Measurements from ENCODE around the gene SNTB2.

SNTB2 gene

GRCh38 chr16:69338557-69339288, 151.8 kb downstream of the SNTB2 start:
- in situ Hi-C loops (cut with MboI; ENCODE audit: low sequenced_read_pairs): no loop called here

GRCh38 chr16:69339289-69340094, 152.5 kb downstream of the SNTB2 start, which contains the start of the genes COG8 and NIP7:
Gene COG8 (minus strand): TSS chr16:69339564. CDS start chr16:69339552, 12 bp downstream.
Gene NIP7 (plus strand): TSS chr16:69339772. CDS start chr16:69339830, 58 bp downstream.
- in situ Hi-C loops (cut with MboI; ENCODE audit: low sequenced_read_pairs): no loop called here

DNA sequence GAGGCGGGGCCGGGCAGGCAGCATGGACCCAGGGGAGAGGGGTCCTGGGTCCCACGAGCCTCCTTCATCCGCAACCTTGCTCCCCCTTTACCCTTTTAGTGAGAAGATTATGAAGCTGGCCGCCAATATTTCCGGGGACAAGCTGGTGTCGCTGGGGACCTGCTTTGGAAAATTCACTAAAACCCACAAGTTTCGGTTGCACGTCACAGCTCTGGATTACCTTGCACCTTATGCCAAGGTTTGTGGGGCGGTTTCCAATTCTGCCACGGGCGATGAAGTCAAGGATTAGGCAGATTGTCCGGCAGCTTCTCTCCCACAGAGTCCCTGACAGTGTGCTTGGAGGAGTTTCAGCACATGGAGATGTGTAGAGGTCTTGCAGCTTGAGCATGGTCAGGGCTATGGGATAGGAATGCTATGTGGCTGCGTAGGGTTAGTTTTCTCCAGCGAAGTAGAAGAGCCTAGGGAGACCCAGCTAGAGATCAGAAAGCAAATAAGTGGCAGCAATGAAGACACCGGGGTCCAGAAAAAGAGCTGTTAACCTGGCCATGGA, 153.2 kb downstream of the SNTB2 start:
- in situ Hi-C loops (cut with MboI; ENCODE audit: low sequenced_read_pairs): no loop called here

DNA sequence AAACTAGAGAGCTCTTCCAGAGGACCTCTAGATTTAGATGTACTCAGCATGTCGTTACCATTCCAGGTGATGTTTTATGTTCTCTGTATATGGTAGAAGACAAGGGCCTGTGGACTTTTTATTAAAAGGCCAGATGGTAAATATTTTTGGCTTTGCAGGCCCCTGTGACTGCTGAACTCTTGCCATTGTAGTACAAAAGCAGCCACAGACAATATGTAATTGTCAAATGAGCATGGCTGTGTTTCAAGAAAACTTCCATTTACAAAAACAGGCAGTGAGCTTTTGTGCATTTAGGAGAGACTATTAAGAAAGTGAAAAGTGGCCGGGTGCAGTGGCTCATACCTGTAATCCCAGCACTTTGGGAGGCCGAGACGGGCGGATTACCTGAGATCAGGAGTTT, 157.2 kb downstream of the SNTB2 start:
- in situ Hi-C loops (cut with MboI; ENCODE audit: low sequenced_read_pairs): no loop called here

- in situ Hi-C loops (cut with MboI; ENCODE audit: low sequenced_read_pairs): no loop called here
Observed at GRCh38 chr16:69345923-69346322, 159.0 kb downstream of the SNTB2 start.

GRCh38 chr16:69346683-69347082, 159.7 kb downstream of the SNTB2 start:
- in situ Hi-C loops (cut with MboI; ENCODE audit: low sequenced_read_pairs): no loop called here

DNA sequence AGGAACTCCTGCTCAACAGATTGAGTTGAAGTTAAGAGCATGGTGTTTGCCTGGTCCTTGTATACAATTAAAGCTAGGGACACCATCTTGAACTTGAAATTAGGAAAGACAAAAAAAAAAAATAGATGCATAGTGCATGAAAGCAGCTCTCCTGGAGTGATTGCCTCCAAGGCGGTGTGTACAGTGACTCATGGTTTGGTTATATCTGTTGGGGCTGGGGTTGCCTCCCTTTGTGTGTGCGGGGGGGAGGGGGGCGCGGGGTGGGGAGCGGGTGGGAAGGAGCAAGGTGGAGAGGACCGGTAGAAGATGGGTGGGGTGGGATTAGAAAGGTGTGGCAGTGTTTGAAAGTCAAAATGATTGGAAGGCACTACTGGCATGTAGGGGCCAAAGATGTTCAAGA, 161.3 kb downstream of the SNTB2 start:
- in situ Hi-C loops (cut with MboI; ENCODE audit: low sequenced_read_pairs): no loop called here

GRCh38 chr16:69349536-69349935, 162.6 kb downstream of the SNTB2 start:
- in situ Hi-C loops (cut with MboI; ENCODE audit: low sequenced_read_pairs): no loop called here

DNA sequence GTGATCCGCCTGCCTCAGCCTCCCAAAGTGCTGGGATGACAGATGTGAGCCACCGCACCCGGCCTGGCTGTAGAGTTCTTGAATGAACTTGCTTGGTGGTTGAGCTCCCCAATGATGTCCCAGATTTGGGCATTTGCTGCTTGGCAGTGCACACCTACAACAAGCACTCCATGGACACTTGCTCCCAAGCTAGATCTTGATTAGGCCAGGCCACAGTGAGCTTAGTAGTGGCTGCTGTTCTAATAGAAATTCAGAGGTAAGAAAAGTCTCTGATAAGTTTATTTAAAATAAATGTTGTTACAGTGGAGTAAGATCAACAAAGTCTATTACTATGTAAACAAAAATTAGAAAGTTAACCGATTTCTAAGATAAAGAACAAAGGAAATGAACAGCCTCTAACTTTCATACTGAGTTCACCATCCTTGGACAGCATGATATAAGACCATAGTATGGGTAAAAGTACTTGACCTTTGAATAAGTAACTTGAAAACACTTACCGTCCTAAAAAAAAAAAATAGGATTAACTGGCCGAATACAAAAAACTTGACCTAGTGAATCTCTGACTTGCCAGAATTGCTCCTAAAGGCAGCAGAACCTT, 163.7 kb downstream of the SNTB2 start:
- in situ Hi-C loops (cut with MboI; ENCODE audit: low sequenced_read_pairs): no loop called here

GRCh38 chr16:69351309-69352027, 164.5 kb downstream of the SNTB2 start, which contains the start of gene TMED6:
Gene TMED6 (minus strand): TSS chr16:69351786. CDS start chr16:69351753, 33 bp downstream.
- in situ Hi-C loops (cut with MboI; ENCODE audit: low sequenced_read_pairs): no loop called here
